ENCODE measurements around the gene SYCP1.

GRCh38 chr1:115031595-115031994 is 176.9 kb downstream of the SYCP1 start:
- TF ChIP-seq EZH2 (IDR thresholded peaks at IDR 0.05; ENCODE audit: low read depth, unreplicated experiment): no peak
- TF ChIP-seq CTCF (conservative IDR thresholded peaks at IDR 0.05; ENCODE audit: low read depth in 2 of 2): no peak
- TF ChIP-seq EZH2phosphoT487 (IDR thresholded peaks at IDR 0.05; ENCODE audit: unreplicated experiment): no peak
- TF ChIP-seq REST (IDR thresholded peaks at IDR 0.05; ENCODE audit: unreplicated experiment): no peak
- no peak for TF ChIP-seq POLR2AphosphoS5 (IDR thresholded peaks at IDR 0.05; ENCODE audit: low read depth)
- TF ChIP-seq JUNB (IDR thresholded peaks at IDR 0.05; ENCODE audit: unreplicated experiment): no peak
- no peak for TF ChIP-seq STAT1 (IDR thresholded peaks at IDR 0.05; ENCODE audit: unreplicated experiment)
- TF ChIP-seq CREB1 (CRISPR knock-in tag; IDR thresholded peaks at IDR 0.05; ENCODE audit: low read depth): no peak
- no peak for TF ChIP-seq ZNF114 (CRISPR knock-in tag; IDR thresholded peaks at IDR 0.05)
- no peak for TF ChIP-seq NANOG (IDR thresholded peaks at IDR 0.05; ENCODE audit: borderline replicate concordance)
